Neural progenitor cell (in vitro differentiated cells): ENCODE results near the gene RNLS.

Source experiments
- EZH2 ChIP-seq: fragments of 200-600 bp; sonication (generic); IDR thresholded peaks from 2 replicates; pipeline ENCODE4 v1.6.1; 2017; ENCODE audit warnings: antibody characterized with exemption, mild to moderate bottlenecking, moderate library complexity
- TF ChIP-seq, protein P1 (sequence below): fragments of 200-600 bp; sonication (generic); IDR thresholded peaks from 2 replicates; pipeline ENCODE4 v1.5.1; 2017; ENCODE audit warnings: antibody characterized with exemption, mild to moderate bottlenecking

DNA sequence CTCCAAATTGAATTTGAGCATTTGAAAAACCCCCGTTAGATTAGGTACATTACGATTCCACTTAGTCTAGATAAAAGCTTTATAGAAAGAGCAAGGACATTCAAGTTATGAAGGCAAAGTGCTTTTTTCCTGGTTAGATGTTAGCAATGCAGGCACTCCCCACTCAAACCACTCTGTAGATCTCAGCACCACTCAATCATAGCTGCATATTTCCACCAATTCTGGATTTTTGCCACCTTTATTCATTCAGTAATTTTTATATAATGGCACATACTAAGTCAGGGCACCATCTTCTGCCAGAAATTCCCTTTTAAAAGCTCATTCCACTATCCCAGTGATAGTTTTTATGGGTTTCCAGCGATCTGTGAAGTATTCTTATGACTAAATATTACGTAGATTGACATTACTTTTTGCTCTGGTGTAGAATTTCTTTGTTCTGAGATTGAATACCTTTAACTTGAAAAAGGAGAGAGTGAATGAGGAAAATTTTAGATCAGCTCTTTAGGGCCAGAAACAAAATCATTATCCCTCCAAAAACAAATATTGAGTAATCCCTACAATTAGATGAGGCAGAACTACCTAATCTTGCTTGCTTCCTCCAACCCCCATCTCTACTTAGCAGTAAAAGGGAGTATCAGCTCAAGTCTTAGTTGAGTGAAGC lies 51.6 kb downstream of the RNLS start:
- TF ChIP-seq, protein P1, sequence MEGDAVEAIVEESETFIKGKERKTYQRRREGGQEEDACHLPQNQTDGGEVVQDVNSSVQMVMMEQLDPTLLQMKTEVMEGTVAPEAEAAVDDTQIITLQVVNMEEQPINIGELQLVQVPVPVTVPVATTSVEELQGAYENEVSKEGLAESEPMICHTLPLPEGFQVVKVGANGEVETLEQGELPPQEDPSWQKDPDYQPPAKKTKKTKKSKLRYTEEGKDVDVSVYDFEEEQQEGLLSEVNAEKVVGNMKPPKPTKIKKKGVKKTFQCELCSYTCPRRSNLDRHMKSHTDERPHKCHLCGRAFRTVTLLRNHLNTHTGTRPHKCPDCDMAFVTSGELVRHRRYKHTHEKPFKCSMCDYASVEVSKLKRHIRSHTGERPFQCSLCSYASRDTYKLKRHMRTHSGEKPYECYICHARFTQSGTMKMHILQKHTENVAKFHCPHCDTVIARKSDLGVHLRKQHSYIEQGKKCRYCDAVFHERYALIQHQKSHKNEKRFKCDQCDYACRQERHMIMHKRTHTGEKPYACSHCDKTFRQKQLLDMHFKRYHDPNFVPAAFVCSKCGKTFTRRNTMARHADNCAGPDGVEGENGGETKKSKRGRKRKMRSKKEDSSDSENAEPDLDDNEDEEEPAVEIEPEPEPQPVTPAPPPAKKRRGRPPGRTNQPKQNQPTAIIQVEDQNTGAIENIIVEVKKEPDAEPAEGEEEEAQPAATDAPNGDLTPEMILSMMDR, result no peak
- no peak for TF ChIP-seq EZH2
